Sigmoid colon (tissue), 4 donors: ENCODE data around the gene DGLUCY.

Experiments used
- CTCF ChIP-seq, 4 experiments: fragments of 450-650 bp in 3 of 4; fragments of 200-600 bp in 1 of 4; IDR thresholded peaks; one replicate each; pipeline ENCODE4 v1.5.1; 2016 to 2019; ENCODE audit warnings: antibody characterized with exemption in 4 of 4, mild to moderate bottlenecking in 3 of 4, moderate library complexity in 2 of 4
- EP300 ChIP-seq, 4 donors: sonication (generic); formaldehyde crosslinking; IDR thresholded peaks; one replicate each; pipeline ENCODE4 v1.6.1; 2017; ENCODE audit warnings: antibody characterized with exemption in 4 of 4
- POLR2A ChIP-seq, 2 donors: fragments of 450-650 bp; IDR thresholded peaks; one replicate each; pipeline ENCODE4 v1.6.1; 2016; ENCODE audit warnings: antibody characterized with exemption in 2 of 2, mild to moderate bottlenecking in 2 of 2, moderate library complexity in 2 of 2
- POLR2AphosphoS5 ChIP-seq, 4 donors: sonication (generic); formaldehyde crosslinking; IDR thresholded peaks; one replicate each; pipeline ENCODE4 v1.6.1; 2017; ENCODE audit warnings: antibody characterized with exemption in 4 of 4

GRCh38 chr14:91114079-91115065, 499 bp downstream of the DGLUCY start:
- TF ChIP-seq CTCF (IDR thresholded peaks at IDR 0.05) = no peak
- no peak for TF ChIP-seq EP300 (IDR thresholded peaks at IDR 0.05)
- peak; percentile 68 to 82 for TF ChIP-seq POLR2A (IDR thresholded peaks at IDR 0.05)
- TF ChIP-seq POLR2AphosphoS5 (IDR thresholded peaks at IDR 0.05) = peak; percentile 81 to 93 (median 88)
